HCT116 (cell line): Measurements from ENCODE around the gene NASP.

Experiments
- CTCF ChIP-seq, 3 experiments: fragments of 200-600 bp in 1 of 3; sonication (generic) in 1 of 3; IDR thresholded peaks in 2 of 3; conservative IDR thresholded peaks in 1 of 3; 2 replicates each; pipeline ENCODE4 v1.5.1; 2012 to 2017; ENCODE audit warnings: low read depth in 2 of 3, low read length in 2 of 3, antibody characterized with exemption in 1 of 3, borderline replicate concordance in 1 of 3, control low read depth in 1 of 3, mild to moderate bottlenecking in 1 of 3, mixed read lengths in 1 of 3, mixed run types in 1 of 3, moderate library complexity in 1 of 3; ENCODE audit not compliant: insufficient read depth in 1 of 3
- POLR2A ChIP-seq: IDR thresholded peaks from 2 replicates; pipeline ENCODE4 v1.7.0; 2011; ENCODE audit warnings: borderline replicate concordance; ENCODE audit not compliant: insufficient read depth, insufficient read length; ENCODE audit errors: extremely low read depth

GRCh38 chr1:45594412-45594811 is 10.6 kb downstream of the NASP start:
- TF ChIP-seq CTCF (IDR thresholded peaks at IDR 0.05 in 2 of 3, conservative IDR thresholded peaks at IDR 0.05 in 1 of 3; ENCODE audit: borderline replicate concordance in 1 of 3, insufficient read depth in 1 of 3, low read depth in 2 of 3, low read length in 2 of 3) (no peak), POLR2A (no peak)
